Peyer's patch (tissue), 4 donors: ENCODE measurements around the gene GEMIN5.
"Not testable (repeated sequence)": the region's sequence is repeated elsewhere in the genome, so short reads cannot be mapped to it uniquely, and the experiment has no call there.

Experiments used
- POLR2A ChIP-seq, 2 donors: fragments of 450-650 bp; IDR thresholded peaks; one replicate each; pipeline ENCODE4 v1.5.1; 2017; ENCODE audit warnings: antibody characterized with exemption in 2 of 2, mild to moderate bottlenecking in 2 of 2, moderate library complexity in 2 of 2
- TF ChIP-seq, protein P1 (sequence below), 6 experiments: fragments of 450-650 bp in 4 of 6; fragments of 200-600 bp in 2 of 6; sonication (generic) in 1 of 6; IDR thresholded peaks; one replicate each; pipeline ENCODE4 v1.5.1; 2017 to 2019; ENCODE audit warnings: antibody characterized with exemption in 6 of 6, mild to moderate bottlenecking in 3 of 6, moderate library complexity in 1 of 6

DNA sequence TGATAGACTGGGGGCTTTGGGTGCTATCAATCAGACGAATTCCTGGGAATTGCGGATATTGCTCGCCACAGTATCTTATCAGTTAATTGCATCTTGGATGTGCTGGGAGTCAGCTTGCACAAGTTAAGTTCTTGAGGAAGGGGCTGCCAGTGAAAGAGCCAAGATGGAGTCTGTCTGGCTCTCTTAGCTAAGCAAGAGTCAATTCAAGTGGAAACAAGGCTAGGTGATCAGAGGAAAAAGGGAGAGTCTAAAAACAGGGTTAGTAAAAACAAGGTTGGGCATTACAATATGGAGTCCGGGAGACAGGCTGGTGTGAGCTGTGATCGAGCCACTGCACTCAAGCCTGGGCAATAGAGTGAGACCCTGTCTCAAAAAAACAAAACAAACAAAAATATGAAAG, 1.4 kb upstream of the GEMIN5 start:
- TF ChIP-seq, protein P1, sequence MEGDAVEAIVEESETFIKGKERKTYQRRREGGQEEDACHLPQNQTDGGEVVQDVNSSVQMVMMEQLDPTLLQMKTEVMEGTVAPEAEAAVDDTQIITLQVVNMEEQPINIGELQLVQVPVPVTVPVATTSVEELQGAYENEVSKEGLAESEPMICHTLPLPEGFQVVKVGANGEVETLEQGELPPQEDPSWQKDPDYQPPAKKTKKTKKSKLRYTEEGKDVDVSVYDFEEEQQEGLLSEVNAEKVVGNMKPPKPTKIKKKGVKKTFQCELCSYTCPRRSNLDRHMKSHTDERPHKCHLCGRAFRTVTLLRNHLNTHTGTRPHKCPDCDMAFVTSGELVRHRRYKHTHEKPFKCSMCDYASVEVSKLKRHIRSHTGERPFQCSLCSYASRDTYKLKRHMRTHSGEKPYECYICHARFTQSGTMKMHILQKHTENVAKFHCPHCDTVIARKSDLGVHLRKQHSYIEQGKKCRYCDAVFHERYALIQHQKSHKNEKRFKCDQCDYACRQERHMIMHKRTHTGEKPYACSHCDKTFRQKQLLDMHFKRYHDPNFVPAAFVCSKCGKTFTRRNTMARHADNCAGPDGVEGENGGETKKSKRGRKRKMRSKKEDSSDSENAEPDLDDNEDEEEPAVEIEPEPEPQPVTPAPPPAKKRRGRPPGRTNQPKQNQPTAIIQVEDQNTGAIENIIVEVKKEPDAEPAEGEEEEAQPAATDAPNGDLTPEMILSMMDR (IDR thresholded peaks at IDR 0.05): not testable (repeated sequence)
- TF ChIP-seq POLR2A (IDR thresholded peaks at IDR 0.05): not testable (repeated sequence)
